Calu3 (cell line): Measurements from ENCODE around the gene CEP55. TPM values are rescaled to one million over a fixed set of nuclear protein-coding genes. Genes with fewer than 3 reads are reported as not detected.

Source experiments
- BruUV-seq: library from RNA; stranded (reverse); fragments of 400-500 nt; replicated peaks from 2 replicates; lab custom pipeline; 2021; lab: Mats Ljungman, UMichigan
- CTCF ChIA-PET: fragments of 300-600 bp; sonication (Branson Sonifier 250); formaldehyde crosslinking; loops from one replicate; lab custom pipeline; 2022; ENCODE audit warnings: antibody characterized with exemption; lab: Charles Lee
- DNase-seq: peaks from one replicate; pipeline ENCODE4 v3.0.0; 2022
- H3K27ac Mint-ChIP-seq: one replicate; pipeline ENCODE4 v1.8.0; 2022; ENCODE audit warnings: mixed read lengths; ENCODE audit not compliant: unreplicated experiment
- H3K27me3 Mint-ChIP-seq: one replicate; pipeline ENCODE4 v1.8.0; 2022; ENCODE audit warnings: mixed read lengths; ENCODE audit not compliant: unreplicated experiment
- H3K36me3 Mint-ChIP-seq: one replicate; pipeline ENCODE4 v1.8.0; 2022; ENCODE audit warnings: mild to moderate bottlenecking, moderate library complexity, mixed read lengths; ENCODE audit not compliant: insufficient read depth, unreplicated experiment
- H3K4me1 Mint-ChIP-seq: one replicate; pipeline ENCODE4 v1.8.0; 2022; ENCODE audit warnings: mild to moderate bottlenecking, low read depth, mixed read lengths; ENCODE audit not compliant: unreplicated experiment
- H3K4me3 Mint-ChIP-seq: one replicate; pipeline ENCODE4 v1.8.0; 2022; ENCODE audit warnings: mild to moderate bottlenecking, low read depth, moderate library complexity, mixed read lengths; ENCODE audit not compliant: unreplicated experiment
- H3K9me3 Mint-ChIP-seq: one replicate; pipeline ENCODE4 v1.8.0; 2022; ENCODE audit warnings: low read depth, mixed read lengths; ENCODE audit not compliant: unreplicated experiment
- CTCF ChIP-seq: fragments of 200-600 bp; IDR thresholded peaks from one replicate; pipeline ENCODE4 v1.8.0; 2022; ENCODE audit warnings: antibody characterized with exemption; ENCODE audit not compliant: unreplicated experiment
- intact Hi-C: fragments of 100-400 bp; cut with micrococcal nuclease; formaldehyde crosslinking; loops from one replicate; pipeline ENCODE4 v1.10.0; 2022; ENCODE audit not compliant: unreplicated experiment
- total RNA-seq: library from RNA; stranded (reverse); gene quantifications from 2 replicates; pipeline ENCODE4 v1.2.3, GENCODE V29; 2022

Gene CEP55
- total RNA-seq, 1 experiment from 2014 or later: 52.2 TPM

GRCh38 chr10:93576888-93577287, 80.5 kb downstream of the CEP55 start:
- H3K4me3 Mint-ChIP-seq: no peak overlapping the region
- no peak for DNase-seq
- CTCF ChIA-PET: interaction anchor here (0.5 to 1.2 kb wide), 2 partner anchors 100 to 102 kb away, joined by 3 read pairs; no protein-coding TSS in a partner anchor
- no peak overlapping the region for H3K27ac Mint-ChIP-seq
- H3K36me3 Mint-ChIP-seq: no peaks in the 10 kb centered on the region
- H3K4me1 Mint-ChIP-seq: peaks cover 82% of the 10 kb centered on the region
- BruUV-seq: no TSS peak
- H3K27me3 Mint-ChIP-seq: no peaks in the 10 kb centered on the region
- intact Hi-C loops: no loop called here
- H3K9me3 Mint-ChIP-seq: peaks cover 3% of the 10 kb centered on the region
- TF ChIP-seq CTCF: no peak

- Mint-ChIP-seq H3K36me3 (no peaks in the 10 kb centered on the region), H3K4me1 (peaks cover 75% of the 10 kb centered on the region), H3K27me3 (no peaks in the 10 kb centered on the region), H3K4me3 (no peak overlapping the region), H3K9me3 (peaks cover 3% of the 10 kb centered on the region), H3K27ac (peak overlapping the region; percentile 50)
- TF ChIP-seq CTCF: no peak
- BruUV-seq: no TSS peak
- no peak for DNase-seq
- CTCF ChIA-PET: no interaction called here
- intact Hi-C loops: no loop called here
Measured at GRCh38 chr10:93577565-93577964, 81.2 kb downstream of the CEP55 start.

Other genes with a start within 250 kb of the CEP55 start
- 468 and 474 TPM in 2 replicates for gene MYOF, start 14.3 kb upstream of the CEP55 start, total RNA-seq
- 0.61 and 0.97 TPM in 2 replicates for gene FFAR4, start 70.1 kb downstream of the CEP55 start, total RNA-seq
- gene RBP4, start 104.6 kb downstream of the CEP55 start, total RNA-seq: 1.5 and 2.6 TPM in 2 replicates
- gene PDE6C, start 115.9 kb downstream of the CEP55 start, total RNA-seq: not detected in 2 replicates
- 6.5 and 7.6 TPM in 2 replicates for gene FRA10AC1, start 206.0 kb downstream of the CEP55 start, total RNA-seq